Activated CD4-positive, alpha-beta T cell treated with anti-CD3 and anti-CD28 coated beads, Interleukin-2, amount 10 ng/mL, durations not matched to agents 7 days and 5 days (primary cell): Measurements from ENCODE around the gene IGFBP5. TPM values are rescaled to one million over a fixed set of nuclear protein-coding genes. Genes with fewer than 3 reads are reported as not detected.

Experiments used
- CTCF ChIA-PET: fragments of 350-600 bp; sonication (Branson Sonifier 250); formaldehyde crosslinking; loops from one replicate; lab custom pipeline; 2021; ENCODE audit warnings: antibody characterized with exemption; lab: Charles Lee
- POLR2A ChIA-PET: fragments of 350-600 bp; sonication (Branson Sonifier 250); formaldehyde crosslinking; loops from one replicate; lab custom pipeline; 2021; ENCODE audit warnings: antibody characterized with exemption; lab: Charles Lee
- DNase-seq: peaks from one replicate; pipeline ENCODE4 v3.0.0-alpha.2; 2020
- H3K27ac Mint-ChIP-seq: one replicate; pipeline ENCODE4 v1.8.0; 2021; ENCODE audit warnings: mild to moderate bottlenecking, moderate library complexity, mixed read lengths
- H3K27me3 Mint-ChIP-seq: one replicate; pipeline ENCODE4 v1.8.0; 2021; ENCODE audit warnings: mixed read lengths
- H3K36me3 Mint-ChIP-seq: one replicate; pipeline ENCODE4 v1.8.0; 2021; ENCODE audit warnings: low read depth, mixed read lengths
- H3K4me1 Mint-ChIP-seq: one replicate; pipeline ENCODE4 v1.8.0; 2021; ENCODE audit warnings: mixed read lengths
- H3K4me3 Mint-ChIP-seq: one replicate; pipeline ENCODE4 v1.8.0; 2021; ENCODE audit warnings: mild to moderate bottlenecking, moderate library complexity, mixed read lengths
- H3K9me3 Mint-ChIP-seq: one replicate; pipeline ENCODE4 v1.8.0; 2021; ENCODE audit warnings: mixed read lengths
- total RNA-seq, 2 experiments: library from RNA; stranded (reverse); gene quantifications; one replicate each; pipeline ENCODE4 v1.2.3, GENCODE V29; 2021

Gene IGFBP5
- total RNA-seq, 2 experiments from 2014 or later = not detected

GRCh38 chr2:216637472-216637871 is 57.9 kb downstream of the IGFBP5 start:
- POLR2A ChIA-PET = no interaction called here
- Mint-ChIP-seq H3K4me1 (peaks cover 26% of the 10 kb centered on the region), H3K27me3 (peaks cover 48% of the 10 kb centered on the region), H3K4me3 (no peak overlapping the region), H3K9me3 (no peaks in the 10 kb centered on the region), H3K27ac (no peak overlapping the region), H3K36me3 (peaks cover 5% of the 10 kb centered on the region)
- CTCF ChIA-PET = no interaction called here
- no peak for DNase-seq

DNA sequence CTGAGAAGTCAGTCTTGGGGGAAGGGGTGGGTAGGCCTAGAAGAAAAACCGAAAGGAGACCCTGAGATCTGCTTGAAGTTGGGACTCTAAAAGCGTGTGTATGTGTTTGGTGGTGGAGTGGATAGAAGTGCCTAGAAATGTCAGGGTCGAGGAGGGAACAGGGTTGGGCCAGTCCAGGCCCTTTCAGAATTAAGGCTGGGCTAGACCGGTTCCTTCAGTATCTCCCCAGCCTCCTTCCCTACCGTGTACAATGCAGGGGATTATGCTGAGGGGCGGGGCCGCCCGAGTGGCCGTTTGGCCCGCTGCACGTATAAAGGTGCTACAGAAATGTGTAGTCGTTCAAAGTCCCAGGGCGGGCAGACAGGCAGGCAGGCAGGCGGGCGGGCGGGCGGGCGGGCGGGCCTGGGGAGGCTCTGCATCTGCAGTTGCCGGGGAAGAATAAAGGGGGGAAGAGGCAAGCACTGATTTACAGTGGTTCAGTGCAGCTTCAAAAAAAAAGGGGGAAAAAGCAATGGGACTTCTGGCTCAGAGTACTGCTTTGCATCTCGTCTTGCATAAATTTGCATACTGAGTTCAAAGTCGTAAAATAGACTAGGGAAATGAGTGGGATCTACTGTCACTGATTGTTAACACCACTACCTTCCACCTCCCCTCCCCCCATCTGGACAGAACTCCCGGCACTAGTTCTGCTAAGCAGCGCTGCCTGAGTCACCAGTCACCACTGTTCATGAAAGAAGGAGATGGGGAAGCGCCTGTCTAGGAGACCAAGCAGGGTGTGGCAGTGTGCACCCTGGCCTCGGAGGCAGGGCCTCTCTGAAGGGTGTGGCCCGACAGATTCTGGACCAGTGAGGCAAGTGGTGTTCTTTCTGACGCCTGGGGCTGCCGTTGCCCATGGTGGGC is 58.5 kb downstream of the IGFBP5 start:
- Mint-ChIP-seq H3K4me3 (no peak overlapping the region), H3K27ac (no peak overlapping the region), H3K4me1 (peaks cover 27% of the 10 kb centered on the region), H3K27me3 (peaks cover 55% of the 10 kb centered on the region), H3K36me3 (peaks cover 5% of the 10 kb centered on the region), H3K9me3 (no peaks in the 10 kb centered on the region)
- no peak for DNase-seq
- CTCF ChIA-PET = no interaction called here
- POLR2A ChIA-PET = no interaction called here

DNA sequence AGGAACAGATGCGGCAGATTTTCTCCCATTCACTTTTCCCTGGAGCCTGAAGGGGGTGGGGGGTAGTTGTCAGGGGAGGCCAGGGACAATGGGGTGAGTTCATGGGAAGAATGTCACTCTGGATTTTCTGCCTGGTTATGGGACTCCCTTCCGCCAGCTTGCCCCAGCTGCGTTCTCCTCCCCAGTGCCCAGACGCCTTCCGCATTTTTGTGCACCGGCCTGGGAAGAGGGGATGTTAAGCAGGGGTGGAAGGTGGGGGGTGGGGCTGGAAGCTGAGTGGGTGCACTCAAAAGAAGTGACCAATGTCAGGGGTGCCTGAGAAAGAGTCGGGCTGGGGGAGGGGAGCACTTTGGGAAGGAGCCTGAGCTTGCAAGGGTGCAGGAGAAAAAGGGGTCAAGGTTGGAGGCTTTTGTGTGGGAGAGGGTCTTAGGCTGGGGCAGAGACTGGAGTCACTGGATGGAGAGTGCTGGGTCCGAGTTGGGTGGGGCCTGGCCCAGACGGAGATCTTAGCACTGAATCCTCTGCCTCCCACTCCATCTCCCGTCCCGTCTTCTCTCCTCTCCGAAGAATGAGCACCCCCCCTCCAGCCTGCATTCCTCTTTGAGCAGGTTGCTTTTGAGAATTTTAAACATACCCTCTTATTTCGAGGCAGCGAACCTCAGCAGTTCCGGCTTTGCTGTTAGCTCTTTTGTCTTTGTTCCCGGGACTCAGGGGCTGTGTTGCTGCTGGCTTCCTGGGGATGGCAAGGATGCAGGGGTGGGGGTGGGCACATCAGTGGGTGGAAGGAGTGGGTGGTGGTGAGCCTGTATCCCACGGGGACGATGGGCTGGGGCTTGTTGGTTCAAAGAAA is 59.4 kb downstream of the IGFBP5 start:
- CTCF ChIA-PET = interaction anchor here (0.6 kb wide), 1 partner anchor 45 kb away, joined by 3 read pairs; no protein-coding TSS in a partner anchor
- Mint-ChIP-seq H3K27me3 (peaks cover 63% of the 10 kb centered on the region), H3K36me3 (peaks cover 5% of the 10 kb centered on the region), H3K4me1 (peaks cover 27% of the 10 kb centered on the region), H3K27ac (no peak overlapping the region), H3K9me3 (no peaks in the 10 kb centered on the region), H3K4me3 (no peak overlapping the region)
- POLR2A ChIA-PET = no interaction called here
- no peak for DNase-seq

DNA sequence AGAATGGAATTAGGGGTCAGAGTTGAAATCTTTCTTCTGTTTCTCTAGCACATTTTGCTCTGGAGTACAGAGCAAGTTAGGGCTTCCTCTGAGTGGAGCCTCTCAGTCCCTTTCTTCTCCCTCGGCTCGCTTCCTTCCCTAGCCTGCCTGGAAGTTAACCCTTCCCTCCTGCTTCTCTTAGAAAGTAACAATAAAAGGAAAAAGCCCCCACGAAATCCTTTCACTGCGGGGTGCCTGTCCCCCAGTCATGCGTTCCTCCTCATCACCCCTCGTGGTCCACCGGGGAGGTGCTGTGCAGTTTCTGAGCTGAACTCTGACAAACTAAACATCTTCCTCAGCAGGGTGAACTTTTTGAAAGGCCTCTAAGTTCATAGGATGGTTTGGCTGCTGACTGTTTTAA is 60.2 kb downstream of the IGFBP5 start:
- Mint-ChIP-seq H3K27ac (no peak overlapping the region), H3K4me1 (peaks cover 27% of the 10 kb centered on the region), H3K9me3 (no peaks in the 10 kb centered on the region), H3K36me3 (peaks cover 5% of the 10 kb centered on the region), H3K4me3 (peak overlapping the region; percentile 61), H3K27me3 (peaks cover 67% of the 10 kb centered on the region)
- no peak for DNase-seq
- POLR2A ChIA-PET = no interaction called here
- CTCF ChIA-PET = no interaction called here

GRCh38 chr2:216634370-216635148 is 60.8 kb downstream of the IGFBP5 start:
- Mint-ChIP-seq H3K27ac (no peak overlapping the region), H3K36me3 (peaks cover 5% of the 10 kb centered on the region), H3K4me1 (peaks cover 27% of the 10 kb centered on the region), H3K9me3 (no peaks in the 10 kb centered on the region), H3K27me3 (peaks cover 65% of the 10 kb centered on the region), H3K4me3 (peak overlapping the region; percentile 69)
- CTCF ChIA-PET = no interaction called here
- POLR2A ChIA-PET = no interaction called here
- no peak for DNase-seq

DNA sequence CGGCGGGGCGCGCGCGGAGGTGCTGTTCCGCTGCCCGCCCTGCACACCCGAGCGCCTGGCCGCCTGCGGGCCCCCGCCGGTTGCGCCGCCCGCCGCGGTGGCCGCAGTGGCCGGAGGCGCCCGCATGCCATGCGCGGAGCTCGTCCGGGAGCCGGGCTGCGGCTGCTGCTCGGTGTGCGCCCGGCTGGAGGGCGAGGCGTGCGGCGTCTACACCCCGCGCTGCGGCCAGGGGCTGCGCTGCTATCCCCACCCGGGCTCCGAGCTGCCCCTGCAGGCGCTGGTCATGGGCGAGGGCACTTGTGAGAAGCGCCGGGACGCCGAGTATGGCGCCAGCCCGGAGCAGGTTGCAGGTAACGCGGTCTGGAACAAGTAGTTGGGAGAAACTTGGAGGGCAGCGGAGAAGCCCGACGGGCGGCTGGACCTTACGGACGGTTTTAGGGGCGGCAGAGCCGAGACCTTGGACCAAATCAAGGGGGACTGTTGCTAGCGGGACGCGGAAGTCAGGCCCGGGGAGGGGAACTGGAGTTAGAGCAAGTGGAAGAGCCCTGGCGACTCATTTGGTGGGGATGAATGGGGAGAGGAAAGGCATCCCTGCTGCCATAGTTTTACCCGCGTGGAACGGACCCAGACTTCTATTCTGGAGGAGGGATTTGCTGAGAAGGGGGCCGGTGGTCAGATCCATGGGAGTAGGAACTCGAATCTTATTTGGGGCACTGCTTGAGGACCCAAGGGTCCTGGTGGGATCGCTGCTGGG is 61.6 kb downstream of the IGFBP5 start:
- peaks cover 5% of the 10 kb centered on the region for H3K36me3 Mint-ChIP-seq
- H3K4me3 Mint-ChIP-seq = peak overlapping the region; percentile 69
- H3K27me3 Mint-ChIP-seq = peaks cover 62% of the 10 kb centered on the region
- no peak overlapping the region for H3K27ac Mint-ChIP-seq
- ChIA-PET CTCF (no interaction called here), POLR2A (no interaction called here)
- H3K4me1 Mint-ChIP-seq = peaks cover 27% of the 10 kb centered on the region
- DNase-seq = no peak
- no peaks in the 10 kb centered on the region for H3K9me3 Mint-ChIP-seq

- Mint-ChIP-seq H3K9me3 (no peaks in the 10 kb centered on the region), H3K4me3 (peak within 1 kb of the TSS; percentile 72), H3K27ac (peak within 1 kb of the TSS; percentile 9), H3K27me3 (peaks cover 64% of the 10 kb centered on the region), H3K4me1 (peaks cover 27% of the 10 kb centered on the region), H3K36me3 (peaks cover 5% of the 10 kb centered on the region)
- ChIA-PET CTCF (no interaction called here), POLR2A (no interaction called here)
- DNase-seq = peak; percentile 30
These were observed 62.3 kb downstream of the IGFBP5 start, which contains the start of gene IGFBP2 for GRCh38 chr2:216632952-216633615. TSS of gene IGFBP2 (plus strand) at chr2:216633420. CDS start at chr2:216633524, 104 bp downstream.

- Mint-ChIP-seq H3K9me3 (no peaks in the 10 kb centered on the region), H3K36me3 (peaks cover 5% of the 10 kb centered on the region), H3K27me3 (peaks cover 67% of the 10 kb centered on the region), H3K27ac (no peak overlapping the region), H3K4me1 (peaks cover 27% of the 10 kb centered on the region), H3K4me3 (peak overlapping the region; percentile 72)
- ChIA-PET POLR2A (no interaction called here), CTCF (no interaction called here)
- no peak for DNase-seq
These were observed 62.9 kb downstream of the IGFBP5 start for GRCh38 chr2:216632346-216632951.

DNA sequence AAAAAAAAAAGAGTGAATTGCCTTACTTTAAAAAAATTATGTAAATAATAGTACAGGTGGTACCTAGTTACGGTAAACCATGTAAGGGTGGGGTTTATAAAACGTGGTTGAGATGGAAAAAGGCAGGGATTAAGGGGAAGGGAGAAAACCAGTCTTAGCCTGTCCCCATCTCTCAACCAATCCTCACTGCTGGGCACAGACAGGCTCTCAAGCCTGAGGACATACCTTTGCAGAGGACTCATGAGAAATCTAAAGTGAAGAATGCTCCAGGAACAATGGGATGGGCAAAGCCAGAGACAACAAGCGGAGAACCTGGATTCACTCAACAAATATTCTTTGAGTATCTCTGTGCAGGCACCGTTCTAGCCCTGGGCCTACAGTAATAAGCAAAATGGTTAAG is 65.6 kb downstream of the IGFBP5 start:
- H3K27ac Mint-ChIP-seq = no peak overlapping the region
- peaks cover 5% of the 10 kb centered on the region for H3K36me3 Mint-ChIP-seq
- H3K9me3 Mint-ChIP-seq = no peaks in the 10 kb centered on the region
- H3K27me3 Mint-ChIP-seq = peaks cover 50% of the 10 kb centered on the region
- ChIA-PET POLR2A (no interaction called here), CTCF (interaction anchor here (0.6 kb wide), 1 partner anchor 9 kb away, joined by 4 read pairs; no protein-coding TSS in a partner anchor)
- no peak overlapping the region for H3K4me3 Mint-ChIP-seq
- H3K4me1 Mint-ChIP-seq = peaks cover 13% of the 10 kb centered on the region
- DNase-seq = no peak

DNA sequence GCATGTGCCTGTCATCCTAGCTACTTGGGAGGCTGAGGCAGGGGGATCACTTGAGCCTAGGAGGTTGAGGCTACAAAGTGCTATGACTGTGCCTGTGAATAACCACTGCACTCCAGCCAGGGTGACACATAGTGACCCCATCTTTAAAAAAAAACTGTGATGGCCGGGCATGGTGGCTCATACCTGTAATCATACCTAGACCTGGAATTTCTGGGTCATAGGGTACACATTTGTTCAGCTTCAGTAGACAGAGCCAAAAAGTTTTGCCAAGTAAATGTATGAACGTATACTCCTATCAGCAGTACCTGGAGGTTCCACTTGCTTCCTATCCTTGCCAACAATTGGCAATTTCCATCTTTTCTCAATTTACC is 68.5 kb downstream of the IGFBP5 start:
- Mint-ChIP-seq H3K27me3 (peaks cover 28% of the 10 kb centered on the region), H3K27ac (no peak overlapping the region), H3K4me1 (no peaks in the 10 kb centered on the region), H3K4me3 (no peak overlapping the region), H3K9me3 (no peaks in the 10 kb centered on the region), H3K36me3 (no peaks in the 10 kb centered on the region)
- CTCF ChIA-PET = no interaction called here
- no peak for DNase-seq
- POLR2A ChIA-PET = no interaction called here

DNA sequence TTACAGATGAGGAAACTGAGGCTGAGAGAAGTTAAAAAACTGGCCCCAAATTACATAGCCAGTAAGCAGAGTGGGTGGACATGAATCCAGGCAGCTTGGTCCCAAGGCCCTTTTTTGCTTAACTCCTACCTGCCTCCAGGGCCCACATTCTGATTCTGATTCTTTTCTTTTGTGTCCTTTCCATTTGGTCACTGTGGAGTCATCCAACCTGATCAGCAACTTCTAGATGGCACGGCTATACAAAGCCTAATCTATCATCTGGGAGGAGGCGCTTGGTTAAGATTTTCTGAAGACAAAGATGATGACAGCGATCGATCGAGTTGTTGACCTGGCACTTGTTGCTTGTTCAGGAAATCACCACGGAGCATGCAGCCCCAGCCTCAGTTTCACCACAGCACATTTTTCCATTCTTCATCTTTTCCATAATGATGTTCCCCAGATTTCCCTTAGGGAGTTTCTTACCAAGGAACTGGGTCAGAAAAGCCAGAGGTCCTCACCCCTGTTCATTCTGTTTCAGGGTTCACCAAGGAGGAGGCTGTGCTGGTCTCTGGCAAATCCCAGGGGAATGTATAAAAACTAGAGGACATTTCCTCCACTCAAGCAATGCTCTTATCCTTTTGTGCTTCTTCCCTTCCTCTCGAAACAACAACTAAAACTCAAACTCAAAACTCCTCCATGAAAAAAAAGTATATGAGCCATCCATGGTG is 69.0 kb downstream of the IGFBP5 start:
- H3K4me1 Mint-ChIP-seq = no peaks in the 10 kb centered on the region
- H3K27me3 Mint-ChIP-seq = peaks cover 23% of the 10 kb centered on the region
- H3K36me3 Mint-ChIP-seq = no peaks in the 10 kb centered on the region
- POLR2A ChIA-PET = no interaction called here
- no peak overlapping the region for H3K4me3 Mint-ChIP-seq
- CTCF ChIA-PET = no interaction called here
- no peak overlapping the region for H3K27ac Mint-ChIP-seq
- no peak for DNase-seq
- H3K9me3 Mint-ChIP-seq = no peaks in the 10 kb centered on the region
